Measurements from ENCODE around the gene ASTN2.
"Not testable (repeated sequence)": the region's sequence is repeated elsewhere in the genome, so short reads cannot be mapped to it uniquely, and the experiment has no call there.

Gene ASTN2

DNA sequence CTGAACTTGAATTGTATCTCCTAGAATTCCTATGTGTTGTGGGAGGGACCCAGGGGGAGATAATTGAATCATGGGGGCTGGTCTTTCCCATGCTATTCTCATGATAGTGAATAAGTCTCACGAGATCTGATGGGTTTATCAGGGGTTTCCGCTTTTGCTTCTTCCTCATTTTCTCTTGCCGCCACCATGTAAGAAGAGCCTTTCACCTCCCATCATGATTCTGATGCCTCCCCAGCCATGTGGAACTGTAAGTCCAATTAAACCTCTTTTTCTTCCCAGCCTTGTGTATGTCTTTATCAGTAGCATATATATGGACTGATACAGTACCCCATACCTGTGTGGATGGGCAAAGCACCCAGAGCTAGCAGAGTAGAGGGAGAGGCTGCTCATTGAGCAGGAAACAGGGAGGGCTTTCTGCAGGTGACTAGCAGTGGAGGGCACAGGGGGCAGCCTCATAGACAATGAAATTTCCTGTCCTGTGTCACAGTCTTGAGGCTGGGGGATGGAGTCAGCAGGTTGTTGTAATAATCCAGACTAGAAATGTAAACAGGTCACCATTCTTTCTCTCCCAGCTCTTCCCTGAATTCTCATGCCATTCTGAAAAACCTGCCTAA, 496.9 kb downstream of the ASTN2 start:
- not testable (repeated sequence) for DNase-seq (ENCODE audit: low read depth)

DNA sequence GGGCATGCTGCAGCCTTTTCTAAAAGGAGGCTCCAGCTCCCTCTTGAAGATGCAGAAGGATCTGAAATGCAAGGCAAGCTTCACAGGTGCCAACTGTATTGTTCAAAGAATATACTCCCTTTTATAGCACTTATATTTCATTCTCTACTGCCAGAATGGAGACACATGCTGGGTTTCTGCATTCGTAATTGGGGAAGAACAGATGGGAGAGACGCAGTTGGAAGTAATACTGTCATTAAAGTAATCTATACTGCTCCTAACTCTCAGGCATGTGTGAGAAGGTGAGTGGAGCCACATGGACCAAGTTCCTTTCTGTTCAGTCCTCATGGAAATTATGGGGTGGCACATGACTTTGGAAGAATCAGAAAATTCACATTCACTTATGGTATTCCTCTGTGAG, 501.3 kb downstream of the ASTN2 start:
- DNase-seq (ENCODE audit: low read depth) = no peak

DNA sequence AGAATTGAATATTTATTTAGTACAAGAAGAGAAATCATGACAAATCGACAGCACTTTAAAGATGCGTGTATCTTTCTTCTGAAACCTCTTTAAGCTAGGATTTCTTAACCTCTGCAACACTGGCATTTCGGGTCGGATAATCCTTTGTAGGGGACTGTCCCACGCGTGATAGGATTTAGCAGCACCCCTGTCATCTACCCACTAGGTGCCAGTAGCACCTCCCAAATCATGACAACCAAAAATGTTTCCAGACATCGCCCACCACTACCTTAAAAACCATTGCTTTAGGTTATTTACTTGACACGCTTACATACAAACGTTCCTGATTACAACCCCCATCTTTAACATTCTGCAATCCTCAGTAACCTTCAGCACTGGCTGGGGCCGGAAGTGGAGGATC, 504.7 kb downstream of the ASTN2 start:
- no peak for DNase-seq (ENCODE audit: low read depth)

DNA sequence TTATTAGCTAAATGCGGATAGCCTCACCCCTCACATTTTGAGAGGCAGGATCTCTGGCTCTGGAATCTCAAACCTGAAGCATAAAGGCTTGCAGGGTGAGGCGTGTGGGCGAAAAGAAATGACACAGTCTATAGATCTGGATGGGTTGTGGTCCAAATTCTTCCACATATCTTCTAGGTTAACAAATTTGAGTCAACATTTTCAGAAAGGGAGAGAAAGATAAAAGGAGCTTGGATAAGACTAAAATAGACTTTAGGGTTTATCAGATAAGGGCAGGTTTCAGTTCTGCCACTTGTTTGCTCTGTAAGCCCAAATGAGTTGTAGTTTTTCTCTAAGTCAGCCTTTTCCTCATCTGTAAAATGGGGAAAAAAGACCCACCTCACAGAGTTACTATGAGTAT, 506.9 kb downstream of the ASTN2 start:
- DNase-seq (ENCODE audit: low read depth) = no peak

DNA sequence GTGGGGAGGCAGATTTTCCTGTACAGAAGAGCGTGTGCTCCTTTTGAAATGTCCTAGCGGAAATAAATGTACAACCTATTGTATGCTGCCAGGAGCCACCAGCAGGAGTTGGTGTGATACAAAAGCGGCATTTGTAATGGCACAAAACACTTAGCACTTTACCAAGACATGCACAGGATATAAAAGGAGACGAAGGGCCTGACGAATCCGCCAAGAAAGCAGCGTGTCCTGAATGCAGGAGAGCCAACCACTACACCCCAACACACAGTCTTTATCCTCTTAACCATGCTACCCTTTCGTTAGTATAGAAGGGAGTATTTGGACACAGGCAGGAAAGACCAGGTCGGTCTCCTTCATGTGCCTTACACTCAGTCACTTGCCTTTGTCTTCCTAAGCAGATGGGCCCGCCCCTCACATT, 509.7 kb downstream of the ASTN2 start:
- DNase-seq (ENCODE audit: low read depth) = no peak

DNA sequence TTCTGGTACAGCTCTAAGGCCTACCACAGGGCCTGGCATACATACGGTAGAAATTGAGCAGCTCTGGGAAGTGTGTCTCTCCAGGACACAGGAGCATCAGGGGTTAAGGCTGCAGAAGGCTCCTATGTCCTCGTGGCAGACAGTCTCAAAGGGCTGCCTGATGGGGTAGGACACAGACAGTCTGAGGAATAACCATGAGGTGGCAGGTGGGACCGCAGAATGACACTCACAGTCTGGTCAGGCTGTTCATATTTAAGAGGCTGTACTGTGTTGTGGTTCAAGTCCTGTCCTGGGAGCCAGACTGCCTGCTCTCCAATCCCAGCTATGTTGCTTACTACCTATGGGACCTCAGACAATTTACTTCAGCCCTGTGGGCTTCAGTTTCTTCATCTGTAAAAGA, 510.7 kb downstream of the ASTN2 start:
- DNase-seq (ENCODE audit: low read depth) = no peak

DNA sequence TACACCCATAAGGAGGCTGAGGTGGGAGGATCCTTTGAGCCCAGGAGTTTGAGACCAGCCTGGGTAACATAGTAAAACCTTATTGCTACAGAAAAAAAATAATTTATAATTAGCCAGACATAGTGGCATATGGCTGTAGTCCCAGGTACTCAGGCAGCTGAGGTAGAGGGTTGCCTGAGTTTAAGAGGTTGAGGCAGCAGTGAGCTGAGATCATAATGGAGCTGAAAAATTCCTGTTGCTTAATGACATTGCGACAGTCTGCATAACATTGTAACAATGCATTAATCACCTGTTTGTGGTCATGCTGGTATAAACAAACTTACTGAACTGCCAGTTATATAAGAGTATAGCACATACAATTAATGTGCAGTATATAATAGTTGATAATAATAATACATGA, 513.6 kb downstream of the ASTN2 start:
- DNase-seq (ENCODE audit: low read depth) = no peak

DNA sequence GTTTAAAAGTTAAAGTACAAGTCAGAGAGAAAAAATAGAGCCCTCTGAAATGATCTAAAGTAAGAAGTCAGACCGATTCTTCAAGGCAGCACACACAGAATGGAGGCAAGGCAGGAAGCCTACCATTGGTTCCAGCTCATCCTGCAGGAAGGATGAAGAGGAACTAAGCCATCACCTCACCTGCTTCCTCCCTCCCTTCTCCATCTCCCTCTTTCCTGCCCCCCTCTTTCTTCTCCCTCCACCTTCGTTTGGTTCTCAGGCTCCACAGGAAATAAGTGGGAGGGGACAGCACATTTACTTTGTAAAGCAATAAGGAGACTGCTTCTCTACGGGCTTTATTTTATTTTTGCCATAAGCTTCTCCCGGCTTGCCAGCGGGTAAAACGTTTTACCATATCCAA, 514.3 kb downstream of the ASTN2 start:
- no peak for DNase-seq (ENCODE audit: low read depth)

DNA sequence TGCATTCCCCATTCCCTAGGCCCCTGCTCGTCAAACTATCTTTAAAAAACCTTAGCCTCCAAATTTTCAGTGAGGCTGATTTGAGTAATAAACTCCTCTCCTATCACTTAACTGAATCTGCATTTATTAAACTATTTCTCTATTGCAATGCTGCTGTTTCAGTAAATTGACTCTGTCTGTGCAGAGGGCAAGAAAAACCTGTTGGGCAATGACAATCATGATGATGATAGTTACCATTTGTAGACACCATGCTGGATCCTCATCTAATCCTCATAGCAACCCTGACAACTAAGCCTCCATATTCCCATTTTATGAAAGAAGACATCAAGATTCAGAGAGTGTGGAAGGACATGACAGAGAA, 514.9 kb downstream of the ASTN2 start:
- DNase-seq (ENCODE audit: low read depth) = no peak

DNA sequence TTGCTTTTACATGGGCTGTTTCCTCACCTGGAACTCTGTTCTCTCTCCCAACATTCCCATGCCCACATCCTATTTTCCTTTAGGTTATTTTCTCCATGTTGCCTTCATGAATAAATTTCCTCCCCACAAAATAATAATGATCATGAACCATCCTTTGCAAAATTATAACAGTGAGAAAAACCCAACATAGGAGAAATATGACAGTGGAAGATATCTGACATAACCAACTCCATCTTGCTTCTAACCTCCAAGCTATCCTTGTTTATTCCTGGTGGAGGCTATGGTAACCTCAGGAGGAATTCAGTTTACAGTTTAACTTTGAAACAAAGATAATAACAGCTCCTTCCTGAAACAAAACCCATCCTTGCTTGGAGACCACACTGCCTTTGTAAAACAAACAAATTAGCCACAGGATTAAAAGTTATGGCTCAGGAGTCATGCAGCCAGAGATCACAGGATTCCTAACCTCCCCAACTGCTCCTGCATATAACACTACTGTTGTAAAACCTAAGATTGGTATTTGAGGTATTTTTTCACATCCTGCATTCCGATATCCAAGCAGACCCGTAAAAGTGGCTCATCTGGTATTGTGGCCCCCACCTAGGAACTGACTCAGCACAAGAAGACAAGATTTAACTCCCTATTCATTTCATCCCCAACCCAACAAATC, 515.4 kb downstream of the ASTN2 start:
- no peak for DNase-seq (ENCODE audit: low read depth)

DNA sequence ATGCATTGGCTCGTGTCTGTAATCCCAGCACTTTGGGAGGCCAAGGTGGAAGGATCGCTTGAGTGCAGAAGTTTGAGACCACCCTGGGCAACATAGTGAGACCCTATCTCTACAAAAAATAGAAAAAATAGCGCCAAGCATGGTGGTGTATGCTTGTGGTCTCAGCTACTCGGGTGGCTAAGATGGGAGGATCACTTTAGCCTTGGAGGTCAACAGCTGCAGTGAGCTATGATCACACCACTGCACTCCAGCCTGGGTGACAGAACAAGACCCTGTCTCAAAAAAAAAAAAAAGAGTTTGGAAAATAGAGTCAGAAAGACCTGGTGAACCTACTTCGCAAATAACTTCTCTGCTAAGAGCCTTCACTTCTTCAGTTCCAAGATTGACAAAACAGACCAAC, 516.7 kb downstream of the ASTN2 start:
- not testable (repeated sequence) for DNase-seq (ENCODE audit: low read depth)

DNA sequence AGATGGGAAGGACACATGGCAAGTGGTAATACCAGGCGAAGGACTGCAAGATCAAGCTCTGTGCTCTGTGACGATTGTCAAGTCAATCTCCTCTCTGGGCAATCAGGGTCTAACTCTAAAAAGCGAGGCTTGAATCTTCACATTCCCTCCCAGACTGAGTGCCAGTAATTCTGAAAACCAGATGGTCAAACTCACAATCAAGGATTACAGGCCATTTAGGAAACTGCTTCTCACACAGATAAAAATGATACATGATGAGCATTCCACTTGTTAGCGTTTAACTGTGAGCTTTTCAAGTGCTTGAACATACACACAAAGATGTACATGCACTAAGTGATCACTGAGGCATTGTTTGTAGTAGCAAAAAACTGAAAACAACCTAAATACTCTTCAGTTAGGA, 517.7 kb downstream of the ASTN2 start:
- DNase-seq (ENCODE audit: low read depth) = no peak

DNA sequence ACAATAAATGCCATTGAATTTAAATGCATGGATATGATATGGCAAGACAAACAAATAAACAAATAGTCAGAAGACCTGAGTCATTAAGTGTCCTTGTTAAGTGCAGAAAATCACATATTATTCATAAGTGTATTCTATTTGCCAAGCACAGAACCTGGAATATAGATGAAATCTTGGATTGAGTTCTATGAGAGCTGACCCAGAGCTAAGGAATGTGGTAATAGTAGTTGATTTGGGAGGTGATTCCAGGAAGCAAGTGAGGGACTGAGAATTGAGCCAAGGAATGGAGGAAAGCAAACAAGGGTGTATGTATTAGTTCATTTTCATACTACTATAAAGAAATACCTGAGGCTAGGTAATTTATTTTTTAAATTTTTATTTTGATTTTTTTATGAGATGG, 518.9 kb downstream of the ASTN2 start:
- DNase-seq (ENCODE audit: low read depth) = no peak

DNA sequence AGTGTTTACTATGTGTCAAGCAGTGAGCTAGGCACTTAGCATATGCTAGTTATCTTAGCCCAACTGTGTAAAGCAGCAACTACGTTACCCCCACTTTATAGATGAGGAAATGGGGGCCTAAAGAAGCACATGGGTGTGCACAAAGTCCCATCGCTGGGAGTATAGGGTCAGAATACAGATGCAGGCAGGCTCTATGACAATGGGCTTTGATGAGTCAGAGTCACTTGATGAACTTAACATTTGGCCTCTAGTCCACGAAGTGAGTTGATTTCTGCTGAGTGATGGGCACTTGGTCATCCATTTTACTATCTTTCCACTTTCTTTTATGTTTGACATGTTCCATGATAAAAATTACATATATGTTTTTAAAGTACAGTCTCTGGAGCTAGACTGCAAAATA, 523.4 kb downstream of the ASTN2 start:
- no peak for DNase-seq (ENCODE audit: low read depth)

DNA sequence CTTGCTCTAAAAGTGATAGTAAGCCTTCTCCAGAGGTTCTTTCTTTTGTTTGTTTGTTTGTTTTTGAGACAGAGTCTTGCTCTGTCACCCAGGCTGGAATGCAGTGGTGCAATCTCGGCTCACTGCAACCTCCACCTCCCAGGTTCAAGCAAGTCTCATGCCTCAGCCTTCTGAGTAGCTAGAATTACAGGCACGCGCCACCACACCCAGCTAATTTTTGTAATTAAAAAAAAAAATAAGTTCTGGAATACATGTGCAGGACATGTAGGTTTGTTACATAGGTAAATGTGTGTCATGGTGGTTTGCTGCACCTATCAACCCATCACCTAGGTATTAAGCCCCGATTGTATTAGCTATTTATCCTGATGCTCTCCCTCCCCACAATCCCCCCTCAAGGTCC, 526.4 kb downstream of the ASTN2 start:
- not testable (repeated sequence) for DNase-seq (ENCODE audit: low read depth)

DNA sequence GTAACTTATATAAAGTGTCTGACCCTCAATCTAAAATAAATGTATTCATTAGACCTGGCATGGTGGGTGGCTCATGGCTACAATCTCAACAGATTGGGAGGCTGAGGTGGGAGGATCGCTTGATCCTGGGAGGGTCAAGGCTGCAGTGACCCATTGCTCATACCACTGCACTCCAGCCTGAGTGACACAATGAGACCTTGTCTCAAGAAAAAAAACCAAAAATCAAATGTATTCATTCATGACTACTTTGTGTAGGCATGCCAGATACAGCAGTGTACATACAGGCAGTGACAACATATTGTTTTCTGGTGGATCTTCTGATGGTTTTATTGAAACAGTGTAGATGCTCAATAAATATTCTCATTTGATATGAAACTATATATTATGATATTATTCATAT, 526.8 kb downstream of the ASTN2 start:
- DNase-seq (ENCODE audit: low read depth) = no peak

DNA sequence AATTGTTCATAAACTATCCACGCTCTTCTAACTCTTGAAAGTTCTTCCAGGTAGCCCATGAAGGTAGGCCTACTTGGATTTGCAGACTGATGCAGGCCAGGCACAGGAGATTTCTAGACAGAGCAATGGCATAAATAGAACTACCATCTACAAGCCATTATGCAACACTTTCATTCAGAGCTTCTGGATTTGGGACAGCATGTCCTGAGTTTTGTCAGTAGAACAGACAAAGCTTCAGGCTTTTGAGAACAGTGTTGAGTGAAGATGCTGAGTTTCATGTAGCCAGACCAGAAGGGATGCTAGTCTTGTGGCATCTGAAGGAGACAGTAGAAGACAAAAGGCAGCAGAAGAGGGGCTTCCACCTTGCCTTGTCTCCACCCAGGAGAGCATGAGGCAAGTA, 531.2 kb downstream of the ASTN2 start:
- no peak for DNase-seq (ENCODE audit: low read depth)

DNA sequence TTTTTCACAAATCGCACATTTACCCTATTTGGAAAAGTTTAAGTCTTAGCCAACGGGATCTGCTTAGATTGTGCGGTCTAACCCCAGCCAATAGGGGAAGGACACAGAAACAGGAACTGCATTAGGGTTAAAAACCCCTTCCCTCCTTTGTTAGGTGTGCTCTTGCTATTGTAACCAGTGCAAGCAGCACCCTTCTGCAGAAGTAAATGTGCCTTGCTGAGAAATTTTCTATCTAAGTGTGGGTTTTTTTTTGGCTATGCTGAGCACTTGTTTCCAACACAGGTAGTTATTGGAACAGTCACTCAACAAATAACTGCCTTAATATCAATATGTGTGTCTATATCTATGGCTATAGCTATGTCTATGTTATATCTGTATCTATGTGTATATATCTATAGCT, 537.8 kb downstream of the ASTN2 start:
- no peak for DNase-seq (ENCODE audit: low read depth)

DNA sequence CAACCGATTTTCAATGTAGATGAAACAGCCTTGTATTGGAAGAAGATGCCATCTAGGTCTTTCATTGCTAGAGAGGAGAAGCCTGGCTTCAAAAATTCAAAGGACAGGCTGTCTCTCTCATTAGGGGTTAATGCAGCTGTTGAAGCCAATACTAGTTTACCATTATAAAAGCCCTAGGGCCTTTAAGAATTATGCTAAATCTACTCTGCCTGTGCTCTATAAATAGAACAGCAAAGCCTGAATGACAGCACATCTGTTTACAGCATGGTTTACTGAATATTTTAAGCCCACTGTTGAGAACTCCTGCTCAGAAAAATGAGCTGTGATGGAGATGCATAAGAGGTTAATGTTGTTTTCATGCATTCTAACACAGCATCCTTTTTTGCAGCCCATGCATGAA, 539.3 kb downstream of the ASTN2 start:
- DNase-seq (ENCODE audit: low read depth) = no peak

DNA sequence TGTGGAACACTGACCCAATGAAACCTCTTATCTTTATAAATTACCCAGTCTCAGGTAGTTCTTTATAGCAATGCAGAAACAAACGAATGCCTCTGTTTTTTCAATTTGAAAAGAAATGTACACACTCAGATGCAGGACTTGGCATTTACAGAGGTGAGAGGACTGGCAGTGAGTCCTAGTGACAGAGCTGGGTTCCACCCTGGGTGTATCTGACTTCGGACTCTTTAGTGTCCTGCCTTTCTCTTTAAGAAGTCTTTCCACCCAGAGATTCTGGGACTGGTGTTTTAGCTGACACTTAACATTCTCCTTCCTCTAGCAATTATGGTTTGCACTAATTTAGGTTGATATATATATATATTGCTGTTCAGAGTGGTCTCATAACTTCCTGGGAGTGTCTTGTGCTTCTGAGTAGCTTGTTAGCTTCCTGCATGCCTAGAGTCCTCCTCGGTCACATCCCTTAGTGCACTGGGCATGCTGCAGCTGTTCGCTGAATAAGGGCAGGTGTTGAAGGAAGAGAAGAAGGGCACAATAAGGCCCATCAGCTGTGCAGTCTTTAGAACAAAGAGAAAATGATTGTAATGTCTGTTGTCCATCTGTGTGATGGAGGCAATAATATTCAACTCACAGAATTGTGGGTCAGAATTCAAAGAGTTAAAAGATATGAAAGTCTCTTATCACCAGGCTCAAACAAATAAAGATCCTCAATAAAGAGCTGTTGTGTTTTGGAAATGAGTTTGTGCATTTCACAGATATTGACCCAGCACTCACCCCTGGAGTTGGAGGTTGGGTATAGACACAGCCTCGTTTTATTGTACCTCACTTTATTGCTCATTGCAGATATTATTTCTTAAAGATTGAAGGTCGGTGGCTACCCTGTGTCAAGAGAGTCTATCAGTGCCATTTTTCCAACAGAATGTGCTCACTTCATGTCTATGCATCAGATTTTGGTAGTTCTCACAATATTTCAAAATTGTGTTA, 540.6 kb downstream of the ASTN2 start:
- no peak for DNase-seq (ENCODE audit: low read depth)

DNA sequence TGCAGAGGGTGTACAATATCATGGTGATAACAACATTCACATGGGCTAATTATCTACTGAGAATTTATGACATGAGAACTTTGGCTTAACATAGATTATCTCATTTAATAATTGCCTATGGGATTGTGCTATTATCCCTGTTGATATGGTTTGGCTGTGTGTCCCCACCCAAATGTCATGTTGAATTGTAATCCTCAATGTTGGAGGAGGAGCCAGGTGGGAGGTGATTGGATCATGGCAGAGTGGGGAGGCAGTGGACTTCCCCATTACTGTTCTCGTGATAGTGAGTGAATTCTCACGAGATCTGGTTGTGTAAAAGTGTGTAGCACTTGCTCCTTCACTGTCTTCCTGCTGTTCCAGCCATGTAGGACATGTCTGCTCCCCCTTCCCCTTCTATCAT, 541.4 kb downstream of the ASTN2 start:
- DNase-seq (ENCODE audit: low read depth) = no peak

DNA sequence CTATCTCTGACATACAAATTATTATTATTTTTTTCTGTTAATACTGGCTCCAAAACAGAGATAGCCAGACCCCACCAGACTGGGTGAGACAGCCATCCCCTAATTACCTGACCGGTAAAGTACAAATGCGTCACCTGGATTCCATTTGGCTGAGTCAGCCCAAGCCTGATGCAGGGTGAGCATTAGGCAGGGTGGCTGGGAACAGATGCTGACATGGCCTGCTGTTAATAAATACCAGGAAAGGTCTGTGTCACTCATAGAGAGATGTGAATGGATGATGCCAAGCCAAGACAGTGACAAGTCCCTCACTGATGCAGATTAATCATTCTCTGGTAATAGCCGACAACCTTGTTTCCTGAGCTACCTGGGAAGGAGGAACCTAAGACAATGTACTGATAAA, 544.3 kb downstream of the ASTN2 start:
- no peak for DNase-seq (ENCODE audit: low read depth)

DNA sequence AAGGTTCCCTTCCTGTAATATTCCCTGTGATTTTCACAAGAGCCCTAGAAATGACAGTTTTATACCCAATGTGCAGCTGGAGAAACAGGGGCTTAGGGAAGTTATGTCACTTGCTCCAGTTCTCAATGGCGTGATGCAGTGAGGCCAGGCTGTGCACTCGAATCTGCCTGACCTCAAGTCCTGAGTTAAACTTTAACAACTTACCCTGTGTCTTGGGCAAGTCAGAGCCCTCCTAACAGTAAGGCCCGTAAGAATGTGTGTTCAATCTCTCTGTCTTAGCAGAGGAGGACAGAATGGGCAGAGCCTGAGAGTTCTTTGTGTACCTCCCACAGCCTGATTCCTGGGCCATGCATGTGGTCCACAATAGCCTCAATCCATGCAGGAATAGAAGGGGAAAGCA, 546.7 kb downstream of the ASTN2 start:
- no peak for DNase-seq (ENCODE audit: low read depth)

All from stimulated activated CD8-positive, alpha-beta memory T cell treated with anti-CD3 and anti-CD28 coated beads, Interleukin-4, amount 100 ng/mL, for 24 hours (primary cell).